ENCODE measurements around the gene GJD3.
"Not testable (repeated sequence)": the region's sequence is repeated elsewhere in the genome, so short reads cannot be mapped to it uniquely, and the experiment has no call there.

DNA sequence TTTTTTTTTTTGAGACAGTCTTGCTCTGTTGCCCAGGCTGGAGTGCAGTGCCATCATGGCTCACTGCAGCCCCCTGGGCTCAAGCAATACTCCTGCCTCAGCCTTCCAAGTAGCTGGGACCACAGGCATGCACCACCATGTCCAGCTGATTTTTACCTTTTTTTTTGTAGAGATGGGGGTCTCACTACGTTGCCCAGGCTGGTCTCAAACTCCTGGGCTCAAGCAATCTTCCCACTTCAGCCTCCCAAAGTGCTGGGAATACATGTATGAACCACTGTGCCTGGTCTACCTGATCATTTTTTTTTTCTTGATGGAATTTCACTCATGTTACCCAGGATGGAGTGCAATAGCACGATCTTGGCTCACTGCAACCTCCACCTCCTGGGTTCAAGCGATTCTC lies 22.0 kb upstream of the GJD3 start:
- TF ChIP-seq ISL1 (CRISPR knock-in tag; IDR thresholded peaks at IDR 0.05); SNAI2 (CRISPR knock-in tag; IDR thresholded peaks at IDR 0.05); PATZ1 (CRISPR knock-in tag; IDR thresholded peaks at IDR 0.05; ENCODE audit: borderline replicate concordance); ZNF70 (CRISPR knock-in tag; IDR thresholded peaks at IDR 0.05); TCF4 (CRISPR knock-in tag; IDR thresholded peaks at IDR 0.05; ENCODE audit: borderline replicate concordance); OSR1 (CRISPR knock-in tag; IDR thresholded peaks at IDR 0.05); ZNF565 (CRISPR knock-in tag; conservative IDR thresholded peaks at IDR 0.05; ENCODE audit: low read depth); PPARA (CRISPR knock-in tag; IDR thresholded peaks at IDR 0.05; ENCODE audit: borderline replicate concordance); ZC3H10 (CRISPR knock-in tag; IDR thresholded peaks at IDR 0.05): not testable (repeated sequence)
